GM19397 (cell line): ENCODE measurements around the gene ANKRD33.

Experiments used
- ATAC-seq: cut with Tn5 transposase; IDR thresholded peaks from one replicate; pipeline ENCODE4 v1.9.1; 2021; ENCODE audit warnings: mild to moderate bottlenecking, moderate library complexity; ENCODE audit not compliant: unreplicated experiment

Gene ANKRD33

GRCh38 chr12:51860986-51861385 lies 26.9 kb upstream of the ANKRD33 start:
- no peak for ATAC-seq

- no peak for ATAC-seq
These were observed 25.0 kb upstream of the ANKRD33 start for GRCh38 chr12:51862947-51863346.

GRCh38 chr12:51863363-51863932 lies 24.5 kb upstream of the ANKRD33 start:
- ATAC-seq, result no peak

GRCh38 chr12:51863933-51864832 lies 23.7 kb upstream of the ANKRD33 start:
- no peak for ATAC-seq

GRCh38 chr12:51864833-51865670 lies 22.9 kb upstream of the ANKRD33 start:
- no peak for ATAC-seq

GRCh38 chr12:51865757-51866270 lies 22.1 kb upstream of the ANKRD33 start:
- no peak for ATAC-seq

GRCh38 chr12:51866324-51866723 lies 21.6 kb upstream of the ANKRD33 start:
- no peak for ATAC-seq

- ATAC-seq, result no peak
These were observed 21.1 kb upstream of the ANKRD33 start for GRCh38 chr12:51866762-51867161.

- no peak for ATAC-seq
These were observed 20.5 kb upstream of the ANKRD33 start for GRCh38 chr12:51867371-51867770.

GRCh38 chr12:51867796-51868428 lies 20.0 kb upstream of the ANKRD33 start:
- no peak for ATAC-seq

GRCh38 chr12:51868821-51869495 lies 18.9 kb upstream of the ANKRD33 start:
- no peak for ATAC-seq

GRCh38 chr12:51869496-51869865 lies 18.4 kb upstream of the ANKRD33 start:
- ATAC-seq, result no peak

- no peak for ATAC-seq
These were observed 18.0 kb upstream of the ANKRD33 start for GRCh38 chr12:51869931-51870330.

GRCh38 chr12:51870504-51870903 lies 17.4 kb upstream of the ANKRD33 start:
- ATAC-seq, result no peak

GRCh38 chr12:51871126-51871525 lies 16.8 kb upstream of the ANKRD33 start:
- no peak for ATAC-seq

- no peak for ATAC-seq
These were observed 15.8 kb upstream of the ANKRD33 start for GRCh38 chr12:51871918-51872688.

- no peak for ATAC-seq
These were observed 15.3 kb upstream of the ANKRD33 start for GRCh38 chr12:51872689-51872981.

- no peak for ATAC-seq
These were observed 14.5 kb upstream of the ANKRD33 start for GRCh38 chr12:51873251-51873994.

GRCh38 chr12:51874000-51874399 lies 13.9 kb upstream of the ANKRD33 start:
- no peak for ATAC-seq
